ENCODE results near the gene ID3. TPM values are rescaled to one million over a fixed set of nuclear protein-coding genes. Genes with fewer than 3 reads are reported as not detected.
A peak's percentile ranks its signal among the peaks of the same experiment; 100 is the strongest.

ID3 gene
- 113 and 119 TPM in 2 replicates for total RNA-seq (2021)
- long read RNA-seq, transcript ID3-201 (3 exons, 1,251 nt), result major isoform, 254 of 364 reads
- long read RNA-seq, transcript ID3-203 (2 exons, 892 nt), result minor isoform, 21 of 364 reads
- long read RNA-seq, transcript ID3-202 (2 exons, 623 nt), result minor isoform, 5 of 364 reads
- long read RNA-seq, partial matches to known transcripts, result 0 of 364 reads
- long read RNA-seq, other reads (novel, unspliced or antisense), result 84 of 364 reads

- Mint-ChIP-seq H3K27me3 (ENCODE audit: low read depth) (peaks cover 6% of the 10 kb centered on the region), H3K4me3 (peak within 1 kb of the TSS; percentile 86 to 91), H3K9me3 (no peaks in the 10 kb centered on the region; a peak in 1 of 5 replicates), H3K4me1 (peaks cover 72 to 79% of the 10 kb centered on the region in 2 experiments), H3K36me3 (ENCODE audit: insufficient read depth in 1 of 3, low read depth in 3 of 3) (peaks cover 11 to 20% (median 13%) of the 10 kb centered on the region in 3 experiments; a peak in 6 of 7 replicates), H3K27ac (peak within 1 kb of the TSS; percentile 93 to 97 (median 97))
- H3K79me1 ChIP-seq (ENCODE audit: insufficient read depth, low read depth, low read length, poor library complexity, severe bottlenecking), result no peaks in the 10 kb centered on the region
- peak within 1 kb of the TSS; percentile 82 for H3K4me2 ChIP-seq (ENCODE audit: insufficient read depth, insufficient read length, low read length)
- no peak within 1 kb of the TSS for H2AFZ ChIP-seq (ENCODE audit: low read length)
- no peak within 1 kb of the TSS for H4K5ac ChIP-seq (ENCODE audit: insufficient read length, low read depth, low read length)
- no peak within 1 kb of the TSS for H2BK15ac ChIP-seq (ENCODE audit: low read depth, low read length)
- H2BK5ac ChIP-seq (ENCODE audit: insufficient read length, low read length), result no peak within 1 kb of the TSS
- no peak within 1 kb of the TSS for H3K4ac ChIP-seq (ENCODE audit: low read depth, low read length)
- H3K56ac ChIP-seq (ENCODE audit: insufficient read length, low read depth, low read length), result no peak within 1 kb of the TSS
- H3K9me3 ChIP-seq (ENCODE audit: control insufficient read depth, low read depth, low read length), result no peaks in the 10 kb centered on the region
- H3K9ac ChIP-seq (ENCODE audit: extremely low read depth, insufficient read length, low read length), result peak within 1 kb of the TSS; percentile 64
- H2BK12ac ChIP-seq (ENCODE audit: insufficient read length, low read depth, low read length), result no peak within 1 kb of the TSS
- peaks cover 24% of the 10 kb centered on the region for H3K23me2 ChIP-seq (ENCODE audit: insufficient read length, low read depth, low read length, poor library complexity, severe bottlenecking)
- peak within 1 kb of the TSS; percentile 65 for H3K18ac ChIP-seq (ENCODE audit: insufficient read length, low read depth, low read length)
- H3K4me1 ChIP-seq (ENCODE audit: insufficient read depth, low read length), result peaks cover 14% of the 10 kb centered on the region; the same call in 1 of the 2 replicates
- H4K20me1 ChIP-seq (ENCODE audit: control insufficient read depth, insufficient read depth, insufficient read length), result no peaks in the 10 kb centered on the region
- H3K79me2 ChIP-seq (ENCODE audit: insufficient read depth, low read length), result peaks cover 7% of the 10 kb centered on the region; the same call in 1 of the 2 replicates
- no peak within 1 kb of the TSS for H2BK20ac ChIP-seq (ENCODE audit: low read depth, low read length, poor library complexity, severe bottlenecking)
- no peak within 1 kb of the TSS for H3K23ac ChIP-seq (ENCODE audit: insufficient read length, low read depth, low read length)
- H3K14ac ChIP-seq (ENCODE audit: insufficient read depth, low read length), result peak within 1 kb of the TSS; percentile 70
- H3K27me3 ChIP-seq (ENCODE audit: insufficient read depth, low read length), result no peaks in the 10 kb centered on the region
- DNase-seq, result peak; percentile 95
- H3K27ac ChIP-seq (ENCODE audit: insufficient read length, low read depth, low read length), result peak within 1 kb of the TSS; percentile 46
- no peak within 1 kb of the TSS for H3T11ph ChIP-seq (ENCODE audit: low read length)
- TF ChIP-seq, protein P1, sequence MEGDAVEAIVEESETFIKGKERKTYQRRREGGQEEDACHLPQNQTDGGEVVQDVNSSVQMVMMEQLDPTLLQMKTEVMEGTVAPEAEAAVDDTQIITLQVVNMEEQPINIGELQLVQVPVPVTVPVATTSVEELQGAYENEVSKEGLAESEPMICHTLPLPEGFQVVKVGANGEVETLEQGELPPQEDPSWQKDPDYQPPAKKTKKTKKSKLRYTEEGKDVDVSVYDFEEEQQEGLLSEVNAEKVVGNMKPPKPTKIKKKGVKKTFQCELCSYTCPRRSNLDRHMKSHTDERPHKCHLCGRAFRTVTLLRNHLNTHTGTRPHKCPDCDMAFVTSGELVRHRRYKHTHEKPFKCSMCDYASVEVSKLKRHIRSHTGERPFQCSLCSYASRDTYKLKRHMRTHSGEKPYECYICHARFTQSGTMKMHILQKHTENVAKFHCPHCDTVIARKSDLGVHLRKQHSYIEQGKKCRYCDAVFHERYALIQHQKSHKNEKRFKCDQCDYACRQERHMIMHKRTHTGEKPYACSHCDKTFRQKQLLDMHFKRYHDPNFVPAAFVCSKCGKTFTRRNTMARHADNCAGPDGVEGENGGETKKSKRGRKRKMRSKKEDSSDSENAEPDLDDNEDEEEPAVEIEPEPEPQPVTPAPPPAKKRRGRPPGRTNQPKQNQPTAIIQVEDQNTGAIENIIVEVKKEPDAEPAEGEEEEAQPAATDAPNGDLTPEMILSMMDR (conservative IDR thresholded peaks at IDR 0.05), result no peak
- H2BK120ac ChIP-seq (ENCODE audit: low read depth, low read length, poor library complexity, severe bottlenecking), result no peak within 1 kb of the TSS
- H2AK5ac ChIP-seq (ENCODE audit: insufficient read length, low read length), result no peak within 1 kb of the TSS
- H4K91ac ChIP-seq (ENCODE audit: insufficient read length, low read depth, low read length), result no peak within 1 kb of the TSS
- H4K8ac ChIP-seq (replicated peaks; ENCODE audit: insufficient read length, low read depth, low read length), result no peak within 1 kb of the TSS
- no CpG with 5 or more reads among the region's 57 CpGs for WGBS (ENCODE audit: extremely low coverage, insufficient read length, low lambda C conversion rate)
These were observed at the start of gene ID3 for GRCh38 chr1:23559136-23559984. ID3 (minus strand) TSS chr1:23559501; CDS start chr1:23559426, 75 bp downstream.
